SK-N-SH treated with all-trans-retinoic acid at 6 μM for 48 hours (cell line): ENCODE measurements around the gene KIT.

Source experiments
- ATAC-seq: fragments of 200-7000 bp; cut with Tn5 transposase; 3 replicates; pipeline ENCODE4 v1.9.1; 2020; ENCODE audit warnings: mild to moderate bottlenecking, moderate library complexity
- ARNTL ChIP-seq: fragments of 450-650 bp; formaldehyde crosslinking; IDR thresholded peaks from 2 replicates; pipeline ENCODE4 v1.5.0; 2020; ENCODE audit warnings: low read depth, mild to moderate bottlenecking, moderate library complexity, borderline replicate concordance
- BACH2 ChIP-seq: fragments of 250-450 bp; sonication (Bioruptor Pico); IDR thresholded peaks from 2 replicates; pipeline ENCODE4 v1.9.0; 2021; ENCODE audit warnings: mild to moderate bottlenecking, borderline replicate concordance
- CREB5 ChIP-seq: fragments of 250-450 bp; sonication (Bioruptor Pico); IDR thresholded peaks from 2 replicates; pipeline ENCODE4 v1.5.1; 2020; ENCODE audit warnings: low read depth, mild to moderate bottlenecking, moderate library complexity
- CSDC2 ChIP-seq: fragments of 250-450 bp; sonication (Bioruptor Pico); IDR thresholded peaks from 2 replicates; pipeline ENCODE4 v1.5.0; 2020; ENCODE audit warnings: mild to moderate bottlenecking, moderate library complexity
- CSRNP3 ChIP-seq: fragments of 250-450 bp; sonication (Bioruptor Pico); IDR thresholded peaks from 2 replicates; pipeline ENCODE4 v1.5.1; 2021; ENCODE audit warnings: mild to moderate bottlenecking, moderate library complexity
- ESRRG ChIP-seq: fragments of 250-450 bp; sonication (Bioruptor Pico); IDR thresholded peaks from 2 replicates; pipeline ENCODE4 v1.6.1; 2021; ENCODE audit warnings: mild to moderate bottlenecking
- GLIS3 ChIP-seq: fragments of 250-450 bp; sonication (Bioruptor Pico); IDR thresholded peaks from 2 replicates; pipeline ENCODE4 v1.5.0; 2020; ENCODE audit warnings: mild to moderate bottlenecking, moderate library complexity
- ISL1 ChIP-seq: fragments of 250-450 bp; sonication (Bioruptor Pico); IDR thresholded peaks from 2 replicates; pipeline ENCODE4 v2.1.2; 2022; ENCODE audit warnings: mild to moderate bottlenecking, moderate library complexity
- OSR1 ChIP-seq: fragments of 250-450 bp; sonication (Bioruptor Pico); IDR thresholded peaks from 2 replicates; pipeline ENCODE4 v1.8.0; 2022; ENCODE audit warnings: moderate library complexity, mild to moderate bottlenecking, inconsistent platforms
- PATZ1 ChIP-seq: fragments of 250-450 bp; sonication (Bioruptor Pico); IDR thresholded peaks from 2 replicates; pipeline ENCODE4 v1.8.0; 2020; ENCODE audit warnings: mild to moderate bottlenecking, moderate library complexity, borderline replicate concordance
- POU6F1 ChIP-seq: fragments of 250-450 bp; sonication (Bioruptor Pico); IDR thresholded peaks from 2 replicates; pipeline ENCODE4 v1.8.0; 2021; ENCODE audit warnings: low read depth, mild to moderate bottlenecking, moderate library complexity, borderline replicate concordance
- PPARA ChIP-seq: fragments of 250-450 bp; sonication (Bioruptor Pico); IDR thresholded peaks from 2 replicates; pipeline ENCODE4 v1.5.0; 2020; ENCODE audit warnings: mild to moderate bottlenecking, borderline replicate concordance
- RARB ChIP-seq: fragments of 250-450 bp; sonication (Bioruptor Pico); IDR thresholded peaks from 2 replicates; pipeline ENCODE4 v1.8.0; 2021; ENCODE audit warnings: mild to moderate bottlenecking, moderate library complexity
- SNAI2 ChIP-seq: fragments of 250-450 bp; sonication (Bioruptor Pico); IDR thresholded peaks from 2 replicates; pipeline ENCODE4 v1.5.0; 2020; ENCODE audit warnings: mild to moderate bottlenecking, moderate library complexity
- TCF4 ChIP-seq: fragments of 250-450 bp; sonication (Bioruptor Pico); IDR thresholded peaks from 2 replicates; pipeline ENCODE4 v1.8.0; 2021; ENCODE audit warnings: mild to moderate bottlenecking, moderate library complexity, borderline replicate concordance
- TOX ChIP-seq: fragments of 250-450 bp; sonication (Bioruptor Pico); IDR thresholded peaks from 2 replicates; pipeline ENCODE4 v1.8.0; 2021; ENCODE audit warnings: mild to moderate bottlenecking, moderate library complexity, borderline replicate concordance
- TSHZ2 ChIP-seq: fragments of 250-450 bp; sonication (Bioruptor Pico); IDR thresholded peaks from 2 replicates; pipeline ENCODE4 v1.5.0; 2020; ENCODE audit warnings: mild to moderate bottlenecking, moderate library complexity
- ZC3H10 ChIP-seq: fragments of 250-450 bp; sonication (Bioruptor Pico); IDR thresholded peaks from 2 replicates; pipeline ENCODE4 v1.5.1; 2021; ENCODE audit warnings: mild to moderate bottlenecking, moderate library complexity
- ZFP3 ChIP-seq: fragments of 250-450 bp; sonication (Bioruptor Pico); IDR thresholded peaks from 2 replicates; pipeline ENCODE4 v1.5.0; 2020; ENCODE audit warnings: mild to moderate bottlenecking, moderate library complexity
- ZFP30 ChIP-seq: fragments of 450-650 bp; formaldehyde crosslinking; IDR thresholded peaks from 2 replicates; pipeline ENCODE4 v1.5.0; 2022; ENCODE audit warnings: mild to moderate bottlenecking, moderate library complexity
- ZNF565 ChIP-seq: fragments of 450-650 bp; formaldehyde crosslinking; conservative IDR thresholded peaks from 2 replicates; pipeline ENCODE4 v1.5.0; 2020; ENCODE audit warnings: low read depth, mild to moderate bottlenecking, moderate library complexity
- ZNF8 ChIP-seq: fragments of 450-650 bp; formaldehyde crosslinking; IDR thresholded peaks from 2 replicates; pipeline ENCODE4 v1.5.0; 2020; ENCODE audit warnings: mild to moderate bottlenecking, moderate library complexity

KIT gene

GRCh38 chr4:54696649-54697048, 38.9 kb downstream of the KIT start:
- TF ChIP-seq ISL1 (CRISPR knock-in tag), result no peak
- no peak for TF ChIP-seq ZNF8 (CRISPR knock-in tag)
- no peak for TF ChIP-seq ZC3H10
- no peak for TF ChIP-seq TOX
- no peak for TF ChIP-seq TSHZ2 (CRISPR knock-in tag)
- TF ChIP-seq ZFP30 (CRISPR knock-in tag), result no peak
- ATAC-seq, result no peak

- no peak for TF ChIP-seq TSHZ2 (CRISPR knock-in tag)
- TF ChIP-seq CSRNP3 (CRISPR knock-in tag), result no peak
- TF ChIP-seq ZNF565 (CRISPR knock-in tag), result no peak
- no peak for TF ChIP-seq RARB (CRISPR knock-in tag)
- no peak for TF ChIP-seq CREB5 (CRISPR knock-in tag)
- no peak for TF ChIP-seq TCF4 (CRISPR knock-in tag)
- TF ChIP-seq ISL1 (CRISPR knock-in tag), result no peak
- no peak for ATAC-seq
These were observed 43.2 kb downstream of the KIT start for GRCh38 chr4:54700986-54701385.

GRCh38 chr4:54703182-54703581, 45.4 kb downstream of the KIT start:
- TF ChIP-seq POU6F1 (CRISPR knock-in tag), result no peak
- no peak for TF ChIP-seq ZNF565 (CRISPR knock-in tag)
- TF ChIP-seq TOX, result no peak
- no peak for TF ChIP-seq ESRRG
- TF ChIP-seq TCF4 (CRISPR knock-in tag), result no peak
- TF ChIP-seq ARNTL, result no peak
- TF ChIP-seq PATZ1, result no peak
- TF ChIP-seq ZC3H10, result no peak
- TF ChIP-seq RARB (CRISPR knock-in tag), result no peak
- TF ChIP-seq BACH2 (CRISPR knock-in tag), result no peak
- TF ChIP-seq TSHZ2 (CRISPR knock-in tag), result no peak
- no peak for TF ChIP-seq ZFP3 (CRISPR knock-in tag)
- no peak for TF ChIP-seq SNAI2 (CRISPR knock-in tag)
- no peak for TF ChIP-seq ZFP30 (CRISPR knock-in tag)
- no peak for TF ChIP-seq ZNF8 (CRISPR knock-in tag)
- TF ChIP-seq GLIS3, result no peak
- no peak for TF ChIP-seq PPARA
- TF ChIP-seq OSR1 (CRISPR knock-in tag), result no peak
- no peak for TF ChIP-seq CSDC2 (CRISPR knock-in tag)
- no peak for TF ChIP-seq ISL1 (CRISPR knock-in tag)
- ATAC-seq, result no peak
